ENCODE data around the gene PLEKHB1.

- TF ChIP-seq CTCF (IDR thresholded peaks at IDR 0.05), result no peak
- no peak for TF ChIP-seq POLR2A (IDR thresholded peaks at IDR 0.05)
Observed at GRCh38 chr11:73597336-73597955, 48.9 kb upstream of the PLEKHB1 start.
